ENCODE measurements around the gene TSPAN5. TPM values are rescaled to one million over a fixed set of nuclear protein-coding genes. Genes with fewer than 3 reads are reported as not detected.

TSPAN5 gene
- total RNA-seq, 4 donors from 2014 or later, result 2.1 to 5.8 (median 3.8) TPM

GRCh38 chr4:98677799-98678198 is 19.4 kb upstream of the TSPAN5 start:
- no peaks in the 10 kb centered on the region for H3K4me1 ChIP-seq
- DNase-seq, result no peak
- H3K27ac ChIP-seq, result no peak overlapping the region
- H3K27me3 ChIP-seq, result no peaks in the 10 kb centered on the region
- no peak overlapping the region for H3K4me3 ChIP-seq
- TF ChIP-seq CTCF (IDR thresholded peaks at IDR 0.05) (no peak), POLR2A (IDR thresholded peaks at IDR 0.05) (no peak)
- no peaks in the 10 kb centered on the region for H3K36me3 ChIP-seq
- no peaks in the 10 kb centered on the region for H3K9me3 ChIP-seq

GRCh38 chr4:98674404-98675173 is 16.2 kb upstream of the TSPAN5 start:
- DNase-seq, result no peak
- H3K27ac ChIP-seq, result no peak overlapping the region
- H3K27me3 ChIP-seq, result no peaks in the 10 kb centered on the region
- H3K9me3 ChIP-seq, result no peaks in the 10 kb centered on the region
- no peaks in the 10 kb centered on the region for H3K36me3 ChIP-seq
- H3K4me3 ChIP-seq, result no peak overlapping the region
- TF ChIP-seq POLR2A (IDR thresholded peaks at IDR 0.05), result no peak
- no peak for TF ChIP-seq CTCF (IDR thresholded peaks at IDR 0.05)
- no peaks in the 10 kb centered on the region for H3K4me1 ChIP-seq

DNA sequence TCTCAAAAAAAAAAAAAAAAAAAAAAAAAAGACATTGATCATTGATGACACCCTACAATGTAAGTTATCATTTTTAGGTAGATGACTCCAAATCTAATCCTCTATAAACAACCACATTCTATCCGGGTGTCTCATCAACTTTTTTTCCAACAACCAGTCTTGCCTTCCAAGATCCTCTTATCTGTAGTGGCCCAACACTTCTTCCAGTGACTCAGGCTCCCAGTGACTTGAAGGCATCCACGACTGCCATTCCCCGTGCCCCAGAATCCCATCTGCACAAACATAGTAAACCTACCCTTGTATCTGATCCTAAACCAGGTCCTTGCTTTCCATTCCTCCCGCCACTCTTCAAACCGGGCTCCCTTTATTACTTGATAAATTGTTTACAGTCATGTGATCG is 15.6 kb upstream of the TSPAN5 start:
- Histone ChIP-seq H3K27me3 (no peaks in the 10 kb centered on the region), H3K27ac (no peak overlapping the region), H3K4me1 (no peaks in the 10 kb centered on the region), H3K4me3 (no peak overlapping the region), H3K9me3 (no peaks in the 10 kb centered on the region), H3K36me3 (no peaks in the 10 kb centered on the region)
- DNase-seq, result no peak
- no peak for TF ChIP-seq POLR2A (IDR thresholded peaks at IDR 0.05)
- no peak for TF ChIP-seq CTCF (IDR thresholded peaks at IDR 0.05)

GRCh38 chr4:98673288-98673644 is 14.9 kb upstream of the TSPAN5 start:
- H3K27me3 ChIP-seq, result no peaks in the 10 kb centered on the region
- no peaks in the 10 kb centered on the region for H3K4me1 ChIP-seq
- no peak for DNase-seq
- H3K4me3 ChIP-seq, result no peak overlapping the region
- no peaks in the 10 kb centered on the region for H3K36me3 ChIP-seq
- TF ChIP-seq CTCF (IDR thresholded peaks at IDR 0.05) (no peak), POLR2A (IDR thresholded peaks at IDR 0.05) (no peak)
- H3K9me3 ChIP-seq, result no peaks in the 10 kb centered on the region
- no peak overlapping the region for H3K27ac ChIP-seq

DNA sequence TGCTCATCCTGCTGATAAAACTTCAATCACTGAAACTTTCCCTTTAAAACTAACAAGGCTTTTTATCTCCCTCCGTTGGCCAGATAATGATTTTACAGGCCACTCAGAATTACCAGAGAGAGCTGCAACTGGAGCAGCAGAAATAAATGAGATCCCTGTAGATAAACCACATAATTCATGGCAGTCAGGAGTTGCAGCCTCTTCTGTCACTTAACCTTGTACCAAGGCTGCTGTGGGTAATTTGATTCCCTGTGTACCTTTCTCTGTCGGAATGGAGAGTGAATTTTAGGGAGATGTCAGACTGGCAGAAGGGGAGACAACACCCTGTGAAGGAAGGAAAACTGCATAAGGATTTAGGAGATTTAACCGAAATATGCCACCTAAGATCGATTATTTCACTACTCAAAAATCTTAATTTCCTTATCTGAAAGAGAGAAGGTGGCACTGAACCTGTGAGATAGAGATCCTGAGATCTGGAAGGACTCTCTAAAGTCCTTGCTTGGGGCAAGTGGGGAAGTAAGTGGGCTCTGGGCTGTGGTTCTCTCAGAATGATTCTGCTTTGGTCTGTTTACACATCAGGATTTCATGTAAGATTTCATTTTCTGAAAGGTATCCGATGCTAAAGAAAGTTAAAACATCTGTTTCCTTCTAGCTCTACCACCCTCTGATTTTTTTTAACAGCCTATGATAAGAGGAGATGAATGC is 14.3 kb upstream of the TSPAN5 start:
- Histone ChIP-seq H3K4me3 (no peak overlapping the region), H3K36me3 (no peaks in the 10 kb centered on the region), H3K27ac (no peak overlapping the region), H3K27me3 (no peaks in the 10 kb centered on the region), H3K4me1 (no peaks in the 10 kb centered on the region), H3K9me3 (no peaks in the 10 kb centered on the region)
- no peak for DNase-seq
- TF ChIP-seq CTCF (IDR thresholded peaks at IDR 0.05), result no peak
- no peak for TF ChIP-seq POLR2A (IDR thresholded peaks at IDR 0.05)
